DMS153 treated with DMSO at 0.1 percent for 48 hours (cell line): ENCODE results near the gene SHC2.
A peak's percentile ranks its signal among the peaks of the same experiment; 100 is the strongest.
"Not testable (repeated sequence)": the region's sequence is repeated elsewhere in the genome, so short reads cannot be mapped to it uniquely, and the experiment has no call there.

Experiments used
- DNase-seq: peaks from one replicate; lab custom pipeline; 2025; ENCODE audit not compliant: unreplicated experiment; lab: John Stamatoyannopoulos, UW

The SHC2 gene

DNA sequence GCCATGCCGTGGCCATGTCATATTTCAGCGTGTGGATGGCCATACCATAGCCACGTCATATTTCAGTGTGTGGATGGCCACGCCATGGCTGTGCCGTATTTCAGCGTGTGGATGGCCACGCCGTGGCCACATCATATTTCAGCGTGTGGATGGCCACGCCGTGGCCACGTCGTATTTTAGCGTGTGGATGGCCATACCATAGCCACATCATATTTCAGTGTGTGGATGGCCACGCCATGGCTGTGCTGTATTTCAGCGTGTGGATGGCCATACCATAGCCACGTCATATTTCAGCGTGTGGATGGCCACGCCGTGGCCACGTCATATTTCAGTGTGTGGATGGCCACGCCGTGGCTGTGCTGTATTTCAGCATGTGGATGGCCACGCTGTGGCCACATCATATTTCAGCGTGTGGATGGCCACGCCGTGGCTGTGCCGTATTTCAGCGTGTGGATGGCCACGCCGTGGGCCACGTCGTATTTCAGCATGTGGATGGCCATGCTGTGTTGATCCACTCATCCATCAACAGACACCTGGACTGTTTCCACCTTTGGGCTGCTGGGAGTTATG, 9.8 kb downstream of the SHC2 start:
- DNase-seq = not testable (repeated sequence)

GRCh38 chr19:449916-450315, 10.9 kb downstream of the SHC2 start:
- DNase-seq = no peak

DNA sequence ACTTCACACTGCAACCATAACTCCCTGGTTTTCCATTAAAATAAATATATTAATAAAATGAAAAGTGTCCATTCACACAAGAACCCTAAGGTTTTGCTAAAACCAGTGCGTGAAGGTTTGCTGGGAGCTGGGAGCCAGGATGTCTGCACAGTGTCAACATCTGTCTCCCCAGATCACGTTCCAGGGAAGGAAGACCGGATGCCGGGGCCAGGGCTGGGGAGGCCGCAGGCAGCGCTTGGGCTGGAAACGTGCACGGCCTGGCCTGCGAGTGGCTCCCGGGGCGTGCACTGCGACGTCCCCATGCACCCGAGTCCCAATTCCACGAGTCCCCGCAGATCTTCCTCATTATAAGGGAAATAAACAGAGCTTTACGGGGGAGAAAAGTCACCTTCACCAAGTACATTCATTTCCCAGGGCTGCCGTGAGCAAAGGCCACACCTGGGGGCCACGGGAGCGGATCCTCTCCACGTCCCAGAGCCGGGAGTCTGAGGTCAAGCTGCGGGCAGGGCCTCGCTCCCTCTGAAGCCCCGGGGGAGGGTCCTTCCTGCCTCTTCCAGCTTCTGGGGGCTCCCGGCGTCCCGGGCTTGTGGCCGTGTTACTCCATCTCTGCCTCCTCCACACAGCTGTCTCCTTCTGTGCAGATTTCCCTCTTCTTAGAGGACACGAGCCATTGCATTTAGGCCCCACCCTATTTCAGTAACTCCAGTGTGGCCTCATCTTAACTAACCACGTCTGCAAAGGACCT, 12.8 kb downstream of the SHC2 start:
- DNase-seq = no peak

DNA sequence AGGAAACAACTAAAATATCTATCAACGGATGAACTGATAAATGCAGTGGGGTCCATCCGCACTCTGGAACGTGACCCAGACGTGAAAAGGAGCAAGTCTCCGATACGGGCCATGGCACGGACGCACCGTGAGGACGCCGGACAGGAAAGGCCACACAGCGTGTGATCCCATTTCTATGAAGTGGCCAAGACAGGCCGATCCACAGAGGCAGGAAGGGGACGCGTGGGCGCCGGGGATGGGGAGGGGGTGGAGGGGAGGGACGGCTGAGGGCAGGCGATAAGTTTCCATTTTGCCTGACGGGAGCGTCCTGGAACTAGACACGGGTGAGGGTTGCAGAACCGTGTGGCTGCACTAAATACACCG, 13.8 kb downstream of the SHC2 start:
- no peak for DNase-seq

- DNase-seq = no peak
Observed at GRCh38 chr19:444677-445210, 16.1 kb downstream of the SHC2 start.

- no peak for DNase-seq
Observed at GRCh38 chr19:443005-443404, 17.8 kb downstream of the SHC2 start.

DNA sequence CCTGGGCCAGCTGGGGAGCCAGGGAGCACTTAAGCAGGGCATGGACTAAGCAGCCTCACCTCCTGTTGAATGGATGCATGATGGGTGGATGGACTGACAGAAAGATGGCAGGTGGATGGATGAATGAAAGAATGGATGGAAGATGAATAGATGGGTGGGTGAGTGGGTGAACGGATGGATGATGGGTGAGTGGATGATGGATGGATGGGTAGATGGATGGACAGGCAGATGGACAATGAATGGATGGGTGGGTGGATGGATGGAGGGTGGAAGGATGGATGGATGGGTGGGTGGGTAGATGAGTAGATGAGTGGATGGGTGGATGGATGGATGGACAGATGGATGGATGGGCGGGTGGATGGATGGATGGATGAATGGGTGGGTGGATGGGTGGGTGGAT, 18.7 kb downstream of the SHC2 start:
- no peak for DNase-seq

- DNase-seq = no peak
Observed at GRCh38 chr19:441213-441836, 19.5 kb downstream of the SHC2 start.

GRCh38 chr19:440391-441212, 20.2 kb downstream of the SHC2 start:
- DNase-seq = no peak

- DNase-seq = no peak
Observed at GRCh38 chr19:439167-439900, 21.5 kb downstream of the SHC2 start.

DNA sequence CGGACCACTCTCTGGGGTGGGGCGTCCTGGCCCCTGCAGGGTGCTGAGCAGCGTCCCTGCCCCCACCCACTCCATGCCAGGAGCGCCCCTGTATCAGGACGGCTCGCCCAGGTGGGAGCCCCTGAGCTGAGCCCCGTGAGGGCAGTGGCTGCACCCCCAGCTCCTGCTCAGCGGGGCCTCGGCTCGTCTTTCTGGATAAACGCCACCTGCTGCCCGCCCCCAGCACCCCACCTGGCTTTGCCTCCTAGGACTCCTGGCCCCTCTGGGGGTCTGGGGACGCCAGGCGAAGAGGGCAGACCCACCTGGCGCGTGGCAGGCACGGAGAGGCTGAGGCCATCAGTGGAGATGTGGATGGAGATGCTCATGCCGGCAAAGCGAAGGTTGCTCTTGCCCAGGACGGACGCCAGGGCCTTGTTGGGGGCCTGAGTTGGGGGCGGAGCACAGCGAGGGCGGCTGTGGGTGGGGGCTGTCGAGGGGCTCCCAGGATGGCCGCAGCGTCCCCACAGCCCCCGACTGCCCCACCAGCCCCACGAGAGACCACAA, 22.3 kb downstream of the SHC2 start:
- no peak for DNase-seq

GRCh38 chr19:437041-437440, 23.8 kb downstream of the SHC2 start:
- no peak for DNase-seq

- no peak for DNase-seq
Observed at GRCh38 chr19:436413-436950, 24.4 kb downstream of the SHC2 start.

DNA sequence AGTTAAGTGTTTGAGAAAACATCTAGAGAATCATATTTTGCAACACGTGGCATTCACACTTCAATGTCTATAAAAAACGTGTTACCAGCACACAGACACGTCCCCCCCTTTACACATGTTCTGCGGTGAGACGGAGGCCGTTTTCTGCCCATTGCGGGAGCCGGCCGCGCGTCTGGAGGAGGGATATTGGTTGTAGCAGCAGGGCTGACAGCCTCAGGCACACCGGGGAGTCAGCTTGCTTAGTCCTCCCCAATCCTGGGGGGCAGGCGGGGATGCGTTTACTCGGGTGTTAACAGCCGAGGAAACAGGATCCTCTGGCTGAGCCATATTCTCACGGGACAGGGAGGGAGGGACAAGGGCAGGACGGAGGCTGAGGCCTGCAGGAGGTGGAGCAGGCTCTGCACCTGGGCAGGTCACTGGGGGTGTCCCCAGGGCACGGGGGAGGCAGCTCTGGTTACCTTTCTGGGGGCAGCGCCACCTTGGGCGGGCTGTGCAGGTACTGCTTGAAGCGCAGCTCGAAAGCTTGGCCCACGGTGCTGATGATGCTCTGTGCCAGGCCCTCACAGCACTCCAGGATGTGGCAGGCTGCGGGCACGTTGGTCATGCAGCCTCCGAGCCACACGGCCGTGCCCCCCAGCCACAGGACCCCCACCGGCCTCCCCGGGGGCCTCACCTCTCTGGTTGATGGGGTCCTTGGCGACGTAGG, 25.0 kb downstream of the SHC2 start:
- peak; percentile 0 for DNase-seq

DNA sequence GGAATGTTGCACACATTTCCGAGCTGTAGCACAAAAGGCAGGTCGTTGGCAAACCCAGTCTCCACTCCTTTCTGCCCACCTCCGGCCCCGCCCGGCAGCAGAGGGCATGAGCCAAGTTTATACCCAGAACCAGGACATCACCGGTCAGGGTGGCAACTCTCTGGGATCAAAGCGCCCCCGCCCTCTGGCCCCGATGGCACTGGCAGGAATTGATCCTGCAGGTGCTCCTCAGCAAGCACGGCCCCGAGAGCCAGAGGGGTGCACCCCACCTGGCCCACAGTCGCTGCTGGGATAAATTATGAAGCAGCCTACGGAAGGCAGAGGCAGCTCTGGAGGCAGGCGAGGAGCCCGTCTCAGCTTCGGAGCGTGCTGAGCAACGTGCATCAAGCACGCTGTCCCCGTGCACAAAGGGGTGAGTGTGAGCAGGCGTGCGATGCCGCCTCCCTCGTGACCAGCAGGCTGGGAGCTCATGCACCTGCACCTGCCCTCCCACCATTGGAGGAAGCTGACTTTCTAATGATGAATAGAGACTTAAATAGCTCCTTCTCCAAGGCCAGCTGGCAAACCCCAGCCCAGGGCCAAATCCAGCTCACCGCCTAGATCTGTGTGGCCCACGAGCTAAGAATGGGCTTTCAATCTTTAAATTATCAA, 25.7 kb downstream of the SHC2 start:
- DNase-seq = peak; percentile 10

GRCh38 chr19:434152-434960, 26.5 kb downstream of the SHC2 start:
- DNase-seq = no peak

GRCh38 chr19:430701-431100, 30.1 kb downstream of the SHC2 start:
- no peak for DNase-seq

- DNase-seq = no peak
Observed at GRCh38 chr19:428149-428548, 32.7 kb downstream of the SHC2 start.
